ENCODE measurements around the gene PHRF1. TPM values are rescaled to one million over a fixed set of nuclear protein-coding genes. Genes with fewer than 3 reads are reported as not detected.

PHRF1 gene
- total and polyA plus RNA-seq, 2 donors from 2014 or later, result 7.5 to 30.9 TPM

DNA sequence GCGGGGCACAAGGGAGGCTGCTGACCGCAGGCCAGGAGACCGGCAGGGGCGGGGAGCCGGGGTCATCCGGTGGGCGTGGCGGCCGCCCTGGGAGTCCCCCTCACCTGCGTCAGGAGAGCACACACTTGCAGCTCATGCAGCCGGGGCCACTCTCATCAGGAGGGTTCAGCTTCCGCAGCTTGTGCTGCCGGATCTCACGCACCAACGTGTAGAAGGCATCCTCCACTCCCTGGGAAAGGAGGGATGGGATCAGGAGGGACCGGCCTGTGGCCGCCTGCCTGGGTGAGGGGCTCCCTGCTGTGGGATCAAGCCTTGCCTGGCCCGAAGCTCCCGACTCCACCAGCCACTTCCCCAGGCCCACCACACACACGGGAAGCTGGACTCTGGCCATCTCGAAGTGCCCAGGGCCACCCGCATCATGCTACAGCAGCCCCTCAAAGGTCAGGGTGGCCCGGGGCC lies 43.7 kb upstream of the PHRF1 start:
- H3K27ac ChIP-seq (ENCODE audit: low read depth in 2 of 2, low read length in 2 of 2), result no peak overlapping the region
- H3K36me3 ChIP-seq (ENCODE audit: control insufficient read depth in 2 of 3, insufficient read depth in 3 of 3, low read length in 3 of 3), result no peaks in the 10 kb centered on the region
- H3K4me3 ChIP-seq (ENCODE audit: low read length in 3 of 3), result no peak overlapping the region
- peak in 1 of 5 donors; percentile 45 for DNase-seq
- intact Hi-C loops (cut with DNase I), result no loop called here
- TF ChIP-seq, protein P1, sequence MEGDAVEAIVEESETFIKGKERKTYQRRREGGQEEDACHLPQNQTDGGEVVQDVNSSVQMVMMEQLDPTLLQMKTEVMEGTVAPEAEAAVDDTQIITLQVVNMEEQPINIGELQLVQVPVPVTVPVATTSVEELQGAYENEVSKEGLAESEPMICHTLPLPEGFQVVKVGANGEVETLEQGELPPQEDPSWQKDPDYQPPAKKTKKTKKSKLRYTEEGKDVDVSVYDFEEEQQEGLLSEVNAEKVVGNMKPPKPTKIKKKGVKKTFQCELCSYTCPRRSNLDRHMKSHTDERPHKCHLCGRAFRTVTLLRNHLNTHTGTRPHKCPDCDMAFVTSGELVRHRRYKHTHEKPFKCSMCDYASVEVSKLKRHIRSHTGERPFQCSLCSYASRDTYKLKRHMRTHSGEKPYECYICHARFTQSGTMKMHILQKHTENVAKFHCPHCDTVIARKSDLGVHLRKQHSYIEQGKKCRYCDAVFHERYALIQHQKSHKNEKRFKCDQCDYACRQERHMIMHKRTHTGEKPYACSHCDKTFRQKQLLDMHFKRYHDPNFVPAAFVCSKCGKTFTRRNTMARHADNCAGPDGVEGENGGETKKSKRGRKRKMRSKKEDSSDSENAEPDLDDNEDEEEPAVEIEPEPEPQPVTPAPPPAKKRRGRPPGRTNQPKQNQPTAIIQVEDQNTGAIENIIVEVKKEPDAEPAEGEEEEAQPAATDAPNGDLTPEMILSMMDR (IDR thresholded peaks at IDR 0.05; ENCODE audit: borderline replicate concordance, extremely low read depth, insufficient read depth), result no peak
- no peak overlapping the region for H3K9ac ChIP-seq (ENCODE audit: low read length in 3 of 3)
- H3K4me1 ChIP-seq (ENCODE audit: control insufficient read depth in 2 of 3, insufficient read depth in 2 of 3, low read depth in 1 of 3, low read length in 3 of 3), result peaks cover 0 to 19% (median 4%) of the 10 kb centered on the region in 3 donors
- H3K9me3 ChIP-seq (ENCODE audit: control insufficient read depth in 2 of 3, insufficient read depth in 1 of 3, low read length in 3 of 3), result no peaks in the 10 kb centered on the region
- H3K27me3 ChIP-seq (ENCODE audit: control insufficient read depth, insufficient read depth, low read length), result no peaks in the 10 kb centered on the region
- no peak for FAIRE-seq

DNA sequence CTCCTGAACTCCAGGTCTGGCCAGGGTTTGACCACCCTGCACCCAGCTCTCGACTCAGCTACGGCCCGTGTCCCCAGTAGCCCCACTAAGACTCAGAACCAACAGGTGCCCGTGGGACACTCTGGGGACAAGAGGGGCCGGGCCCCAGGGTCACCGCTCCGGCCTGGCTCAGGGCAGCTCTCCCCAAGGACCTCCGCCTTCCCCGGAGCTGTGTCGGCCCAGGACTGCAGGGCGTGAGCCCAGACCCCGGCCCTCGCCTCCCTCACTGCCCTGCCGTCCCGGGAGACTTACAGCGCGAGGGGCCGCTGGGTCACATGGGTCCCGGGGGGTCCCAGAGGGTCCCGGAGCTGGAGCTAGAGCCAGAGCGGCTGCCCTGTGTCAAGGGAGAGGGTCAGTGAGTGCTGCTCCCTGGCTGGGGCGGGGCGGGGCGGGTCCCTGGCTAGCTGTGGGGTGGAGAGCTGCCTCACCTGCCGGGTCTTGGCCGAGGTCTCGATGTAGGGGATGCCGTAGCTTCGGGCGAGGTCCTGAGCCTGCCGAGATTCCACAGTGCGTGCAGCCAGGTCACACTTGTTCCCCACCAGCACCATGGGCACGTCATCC lies 43.2 kb upstream of the PHRF1 start:
- Histone ChIP-seq H3K27me3 (ENCODE audit: control insufficient read depth, insufficient read depth, low read length) (no peaks in the 10 kb centered on the region), H3K4me1 (ENCODE audit: control insufficient read depth in 2 of 3, insufficient read depth in 2 of 3, low read depth in 1 of 3, low read length in 3 of 3) (peaks cover 0 to 23% (median 4%) of the 10 kb centered on the region in 3 donors), H3K4me3 (ENCODE audit: low read length in 3 of 3) (no peak overlapping the region), H3K9me3 (ENCODE audit: control insufficient read depth in 2 of 3, insufficient read depth in 1 of 3, low read length in 3 of 3) (no peaks in the 10 kb centered on the region), H3K9ac (ENCODE audit: low read length in 3 of 3) (no peak overlapping the region), H3K27ac (ENCODE audit: low read depth in 2 of 2, low read length in 2 of 2) (no peak overlapping the region), H3K36me3 (ENCODE audit: control insufficient read depth in 2 of 3, insufficient read depth in 3 of 3, low read length in 3 of 3) (no peaks in the 10 kb centered on the region)
- intact Hi-C loops (cut with DNase I), result no loop called here
- TF ChIP-seq, protein P1 (IDR thresholded peaks at IDR 0.05; ENCODE audit: borderline replicate concordance, extremely low read depth, insufficient read depth), result no peak
- peak in 2 of 5 donors; percentile 56 to 79 for DNase-seq
- no peak for FAIRE-seq

DNA sequence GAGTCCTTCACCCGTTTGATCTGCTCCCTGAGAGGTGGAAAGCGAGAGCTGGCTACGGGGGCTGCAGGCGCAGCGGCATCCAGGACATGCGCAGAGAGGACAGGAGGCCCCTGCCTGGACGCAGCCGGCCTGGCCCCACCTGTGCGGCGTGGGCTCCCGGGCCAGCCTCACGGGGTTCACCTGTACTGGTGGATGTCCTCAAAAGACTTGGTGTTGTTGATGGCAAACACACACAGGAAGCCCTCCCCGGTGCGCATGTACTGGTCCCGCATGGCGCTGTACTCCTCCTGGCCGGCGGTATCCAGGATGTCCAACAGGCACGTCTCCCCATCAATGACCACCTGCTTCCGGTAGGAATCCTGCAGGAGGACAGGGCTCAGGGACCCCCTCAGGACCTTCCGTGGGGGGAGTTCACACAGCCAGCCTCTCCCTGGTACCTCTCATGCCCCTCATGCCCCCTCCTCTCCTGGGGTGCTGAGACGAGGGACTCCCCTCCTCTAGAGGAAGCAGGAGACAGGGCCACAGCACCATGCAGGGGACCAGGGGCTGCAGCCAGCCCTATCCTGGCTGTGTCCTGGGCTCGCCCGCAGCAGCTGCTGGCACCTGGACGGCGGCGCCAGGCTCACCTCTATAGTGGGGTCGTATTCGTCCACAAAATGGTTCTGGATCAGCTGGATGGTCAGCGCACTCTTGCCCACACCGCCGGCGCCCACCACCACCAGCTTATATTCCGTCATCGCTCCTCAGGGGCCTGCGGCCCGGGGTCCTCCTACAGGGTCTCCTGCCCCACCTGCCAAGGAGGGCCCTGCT lies 42.5 kb upstream of the PHRF1 start:
- FAIRE-seq (no peak), DNase-seq (peak in 1 of 5 donors; percentile 54)
- H3K9me3 ChIP-seq (ENCODE audit: control insufficient read depth in 2 of 3, insufficient read depth in 1 of 3, low read length in 3 of 3), result no peaks in the 10 kb centered on the region
- H3K27ac ChIP-seq (ENCODE audit: low read depth in 2 of 2, low read length in 2 of 2), result no peak overlapping the region
- H3K27me3 ChIP-seq (ENCODE audit: control insufficient read depth, insufficient read depth, low read length), result no peaks in the 10 kb centered on the region
- TF ChIP-seq, protein P1 (IDR thresholded peaks at IDR 0.05; ENCODE audit: borderline replicate concordance, extremely low read depth, insufficient read depth), result no peak
- peak overlapping the region in 1 of 3 donors; percentile 24 for H3K9ac ChIP-seq (ENCODE audit: low read length in 3 of 3)
- intact Hi-C loops (cut with DNase I), result no loop called here
- H3K4me1 ChIP-seq (ENCODE audit: control insufficient read depth in 2 of 3, insufficient read depth in 2 of 3, low read depth in 1 of 3, low read length in 3 of 3), result peaks cover 0 to 23% (median 4%) of the 10 kb centered on the region in 3 donors
- H3K36me3 ChIP-seq (ENCODE audit: control insufficient read depth in 2 of 3, insufficient read depth in 3 of 3, low read length in 3 of 3), result no peaks in the 10 kb centered on the region
- peak overlapping the region in 1 of 3 donors; percentile 67 for H3K4me3 ChIP-seq (ENCODE audit: low read length in 3 of 3)

Measured in kidney (tissue), 14 donors.